ENCODE results near the gene YRDC.

DNA sequence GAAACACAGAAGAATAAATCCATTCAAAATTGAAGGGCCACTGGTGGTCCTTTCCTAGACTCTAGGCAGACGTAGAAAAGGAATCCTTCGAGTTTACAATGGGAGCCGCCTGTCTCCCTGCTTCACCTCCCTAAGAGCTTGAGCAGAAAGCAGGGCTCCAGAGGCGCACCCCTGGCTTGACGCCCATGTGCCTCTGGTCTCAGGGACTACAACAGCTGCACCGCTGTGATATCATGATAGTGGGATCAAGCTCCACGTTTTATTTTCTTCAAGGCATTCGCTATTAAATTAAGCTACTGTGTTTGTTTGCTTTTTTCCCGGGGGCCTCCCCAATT, 821 bp downstream of the YRDC start:
- TF ChIP-seq RARB (CRISPR knock-in tag; IDR thresholded peaks at IDR 0.05) (no peak), PPARA (CRISPR knock-in tag; IDR thresholded peaks at IDR 0.05; ENCODE audit: borderline replicate concordance) (no peak), ZNF8 (CRISPR knock-in tag; IDR thresholded peaks at IDR 0.05) (no peak), TCF4 (CRISPR knock-in tag; IDR thresholded peaks at IDR 0.05; ENCODE audit: borderline replicate concordance) (no peak)
- TF ChIP-seq, protein P1, sequence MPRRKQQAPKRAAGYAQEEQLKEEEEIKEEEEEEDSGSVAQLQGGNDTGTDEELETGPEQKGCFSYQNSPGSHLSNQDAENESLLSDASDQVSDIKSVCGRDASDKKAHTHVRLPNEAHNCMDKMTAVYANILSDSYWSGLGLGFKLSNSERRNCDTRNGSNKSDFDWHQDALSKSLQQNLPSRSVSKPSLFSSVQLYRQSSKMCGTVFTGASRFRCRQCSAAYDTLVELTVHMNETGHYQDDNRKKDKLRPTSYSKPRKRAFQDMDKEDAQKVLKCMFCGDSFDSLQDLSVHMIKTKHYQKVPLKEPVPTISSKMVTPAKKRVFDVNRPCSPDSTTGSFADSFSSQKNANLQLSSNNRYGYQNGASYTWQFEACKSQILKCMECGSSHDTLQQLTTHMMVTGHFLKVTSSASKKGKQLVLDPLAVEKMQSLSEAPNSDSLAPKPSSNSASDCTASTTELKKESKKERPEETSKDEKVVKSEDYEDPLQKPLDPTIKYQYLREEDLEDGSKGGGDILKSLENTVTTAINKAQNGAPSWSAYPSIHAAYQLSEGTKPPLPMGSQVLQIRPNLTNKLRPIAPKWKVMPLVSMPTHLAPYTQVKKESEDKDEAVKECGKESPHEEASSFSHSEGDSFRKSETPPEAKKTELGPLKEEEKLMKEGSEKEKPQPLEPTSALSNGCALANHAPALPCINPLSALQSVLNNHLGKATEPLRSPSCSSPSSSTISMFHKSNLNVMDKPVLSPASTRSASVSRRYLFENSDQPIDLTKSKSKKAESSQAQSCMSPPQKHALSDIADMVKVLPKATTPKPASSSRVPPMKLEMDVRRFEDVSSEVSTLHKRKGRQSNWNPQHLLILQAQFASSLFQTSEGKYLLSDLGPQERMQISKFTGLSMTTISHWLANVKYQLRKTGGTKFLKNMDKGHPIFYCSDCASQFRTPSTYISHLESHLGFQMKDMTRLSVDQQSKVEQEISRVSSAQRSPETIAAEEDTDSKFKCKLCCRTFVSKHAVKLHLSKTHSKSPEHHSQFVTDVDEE (CRISPR knock-in tag; IDR thresholded peaks at IDR 0.05) = no peak
